Measurements from ENCODE around the gene UGT1A6.
"Not testable (repeated sequence)": the region's sequence is repeated elsewhere in the genome, so short reads cannot be mapped to it uniquely, and the experiment has no call there.

UGT1A6 gene

DNA sequence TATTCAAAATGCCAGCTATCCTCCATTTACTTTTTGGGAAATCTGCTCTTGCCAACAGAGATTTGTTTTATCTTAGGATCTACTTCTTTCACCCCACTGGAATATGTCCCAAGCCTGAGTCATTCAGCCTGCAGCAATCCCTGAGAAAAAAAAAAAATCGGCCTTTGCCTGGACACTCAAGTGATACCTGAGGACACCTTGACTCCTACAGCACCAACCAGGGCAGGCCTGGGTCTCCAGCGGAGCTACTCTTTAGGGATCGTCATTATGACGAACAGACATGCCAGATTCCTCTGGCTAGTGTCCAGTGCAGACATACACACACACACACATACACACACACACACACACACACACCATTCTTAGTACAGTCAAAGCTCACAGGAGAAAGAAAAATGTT is 2.2 kb upstream of the UGT1A6 start:
- Histone ChIP-seq H3K9ac (ENCODE audit: low read length) (no peak overlapping the region), H3K27ac (ENCODE audit: low read depth, low read length) (no peak overlapping the region), H3K36me3 (ENCODE audit: control insufficient read depth, insufficient read depth, low read length) (no peaks in the 10 kb centered on the region), H3K27me3 (ENCODE audit: control insufficient read depth, insufficient read depth, low read length) (no peaks in the 10 kb centered on the region), H3K4me1 (ENCODE audit: control insufficient read depth, insufficient read depth, low read length) (no peaks in the 10 kb centered on the region), H3K4me3 (ENCODE audit: low read length) (no peak overlapping the region)

- H3K36me3 ChIP-seq (ENCODE audit: control insufficient read depth, insufficient read depth, low read length): no peaks in the 10 kb centered on the region
- H3K9ac ChIP-seq (ENCODE audit: low read length): no peak overlapping the region
- no peak overlapping the region for H3K27ac ChIP-seq (ENCODE audit: low read depth, low read length)
- no peak overlapping the region for H3K4me3 ChIP-seq (ENCODE audit: low read length)
- no peaks in the 10 kb centered on the region for H3K27me3 ChIP-seq (ENCODE audit: control insufficient read depth, insufficient read depth, low read length)
- H3K4me1 ChIP-seq (ENCODE audit: control insufficient read depth, insufficient read depth, low read length): no peaks in the 10 kb centered on the region
Measured at GRCh38 chr2:233691443-233692433, 952 bp upstream of the UGT1A6 start.

DNA sequence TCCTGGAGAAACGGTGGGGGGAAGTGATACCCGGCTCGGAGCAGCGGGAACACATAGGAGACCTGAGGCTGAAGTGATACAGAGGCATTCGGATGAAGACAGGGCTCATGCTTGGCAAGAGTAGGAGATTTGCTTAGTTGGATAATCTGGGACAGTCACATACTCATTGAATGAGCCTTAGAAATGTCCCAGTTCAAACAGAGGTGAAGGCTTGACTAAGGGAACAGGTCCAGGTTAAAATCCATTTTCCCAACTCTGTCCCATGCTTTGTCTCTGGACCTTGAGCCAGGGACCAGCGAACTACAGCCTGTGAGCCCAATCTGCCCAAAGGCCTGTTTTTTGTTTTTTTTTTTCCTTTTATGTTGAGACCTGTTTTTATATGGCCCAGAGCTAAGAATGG is 1.3 kb downstream of the UGT1A6 start:
- Histone ChIP-seq H3K4me1 (ENCODE audit: control insufficient read depth, insufficient read depth, low read length) (no peaks in the 10 kb centered on the region), H3K27me3 (ENCODE audit: control insufficient read depth, insufficient read depth, low read length) (no peaks in the 10 kb centered on the region), H3K36me3 (ENCODE audit: control insufficient read depth, insufficient read depth, low read length) (no peaks in the 10 kb centered on the region), H3K9ac (ENCODE audit: low read length) (no peak overlapping the region), H3K4me3 (ENCODE audit: low read length) (no peak overlapping the region), H3K27ac (ENCODE audit: low read depth, low read length) (no peak overlapping the region)

- Histone ChIP-seq H3K27me3 (ENCODE audit: control insufficient read depth, insufficient read depth, low read length) (no peaks in the 10 kb centered on the region), H3K4me1 (ENCODE audit: control insufficient read depth, insufficient read depth, low read length) (no peaks in the 10 kb centered on the region), H3K27ac (ENCODE audit: low read depth, low read length) (no peak overlapping the region), H3K9ac (ENCODE audit: low read length) (no peak overlapping the region), H3K4me3 (ENCODE audit: low read length) (no peak overlapping the region), H3K36me3 (ENCODE audit: control insufficient read depth, insufficient read depth, low read length) (no peaks in the 10 kb centered on the region)
Measured at GRCh38 chr2:233698740-233699139, 6.0 kb downstream of the UGT1A6 start.

DNA sequence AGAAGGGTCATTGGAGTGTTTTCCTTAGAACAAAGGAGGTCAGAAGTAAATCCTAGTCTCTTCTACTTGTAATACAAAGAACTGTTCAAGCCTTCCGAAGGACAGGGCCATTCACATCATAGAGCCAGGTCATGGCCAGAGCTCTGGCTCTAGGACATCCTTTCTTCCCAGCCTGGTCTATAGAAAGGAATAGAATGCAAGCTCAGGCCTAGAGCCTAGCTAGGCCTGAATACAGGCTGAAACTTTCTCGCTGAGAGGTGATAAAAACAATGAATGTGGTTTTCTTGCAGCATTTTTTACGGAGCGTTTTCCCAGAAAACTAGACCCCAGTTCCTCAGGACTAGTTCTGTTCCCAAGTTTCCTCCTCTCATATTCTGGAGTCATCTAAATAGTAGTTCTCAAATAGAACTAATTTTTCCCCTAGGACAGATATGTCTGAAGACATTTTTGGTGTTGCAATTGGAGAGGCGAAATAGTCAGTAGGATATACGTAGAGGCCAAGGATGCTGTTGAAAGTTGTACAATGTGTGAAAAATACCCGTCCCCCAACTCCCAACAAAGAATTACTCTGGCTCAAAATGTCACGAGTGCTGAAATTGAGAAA is 6.8 kb downstream of the UGT1A6 start:
- no peak overlapping the region for H3K4me3 ChIP-seq (ENCODE audit: low read length)
- H3K36me3 ChIP-seq (ENCODE audit: control insufficient read depth, insufficient read depth, low read length): no peaks in the 10 kb centered on the region
- no peaks in the 10 kb centered on the region for H3K27me3 ChIP-seq (ENCODE audit: control insufficient read depth, insufficient read depth, low read length)
- no peak overlapping the region for H3K27ac ChIP-seq (ENCODE audit: low read depth, low read length)
- no peaks in the 10 kb centered on the region for H3K4me1 ChIP-seq (ENCODE audit: control insufficient read depth, insufficient read depth, low read length)
- H3K9ac ChIP-seq (ENCODE audit: low read length): no peak overlapping the region

DNA sequence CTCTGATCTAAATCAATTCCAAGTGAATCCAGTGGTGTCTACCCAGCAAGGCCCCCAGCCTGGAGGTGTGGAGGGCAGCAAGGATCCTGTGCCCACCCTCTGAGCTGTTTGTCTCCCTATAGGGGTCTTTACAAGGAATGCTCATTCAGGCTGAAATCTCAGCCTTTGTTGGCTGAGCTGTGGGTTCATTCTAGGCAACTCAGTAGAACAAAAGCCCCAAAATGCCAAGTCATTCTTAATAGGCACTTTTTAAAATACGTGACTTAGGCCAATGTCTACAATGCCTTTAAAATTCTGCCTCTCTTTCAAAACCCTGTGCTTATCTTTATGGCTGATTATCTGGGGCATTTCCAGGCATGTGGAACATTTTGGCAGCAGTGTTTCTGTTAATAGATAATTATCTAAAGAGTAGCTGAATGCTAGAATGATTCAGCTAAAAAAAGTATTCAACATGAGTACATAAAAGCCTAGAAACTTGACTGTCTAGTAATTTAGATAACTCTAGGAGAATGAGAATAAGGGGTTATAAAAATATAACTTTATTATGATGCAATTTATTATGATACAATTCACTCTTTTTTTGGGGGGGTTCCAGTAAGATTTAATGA is 7.4 kb downstream of the UGT1A6 start:
- H3K9ac ChIP-seq (ENCODE audit: low read length): no peak overlapping the region
- H3K36me3 ChIP-seq (ENCODE audit: control insufficient read depth, insufficient read depth, low read length): no peaks in the 10 kb centered on the region
- H3K27me3 ChIP-seq (ENCODE audit: control insufficient read depth, insufficient read depth, low read length): no peaks in the 10 kb centered on the region
- H3K4me1 ChIP-seq (ENCODE audit: control insufficient read depth, insufficient read depth, low read length): no peaks in the 10 kb centered on the region
- no peak overlapping the region for H3K27ac ChIP-seq (ENCODE audit: low read depth, low read length)
- no peak overlapping the region for H3K4me3 ChIP-seq (ENCODE audit: low read length)

GRCh38 chr2:233700842-233701241 is 8.2 kb downstream of the UGT1A6 start:
- not testable (repeated sequence) for H3K27ac ChIP-seq (ENCODE audit: low read depth, low read length); H3K9ac ChIP-seq (ENCODE audit: low read length); H3K36me3 ChIP-seq (ENCODE audit: control insufficient read depth, insufficient read depth, low read length); H3K27me3 ChIP-seq (ENCODE audit: control insufficient read depth, insufficient read depth, low read length); H3K4me1 ChIP-seq (ENCODE audit: control insufficient read depth, insufficient read depth, low read length); H3K4me3 ChIP-seq (ENCODE audit: low read length)

DNA sequence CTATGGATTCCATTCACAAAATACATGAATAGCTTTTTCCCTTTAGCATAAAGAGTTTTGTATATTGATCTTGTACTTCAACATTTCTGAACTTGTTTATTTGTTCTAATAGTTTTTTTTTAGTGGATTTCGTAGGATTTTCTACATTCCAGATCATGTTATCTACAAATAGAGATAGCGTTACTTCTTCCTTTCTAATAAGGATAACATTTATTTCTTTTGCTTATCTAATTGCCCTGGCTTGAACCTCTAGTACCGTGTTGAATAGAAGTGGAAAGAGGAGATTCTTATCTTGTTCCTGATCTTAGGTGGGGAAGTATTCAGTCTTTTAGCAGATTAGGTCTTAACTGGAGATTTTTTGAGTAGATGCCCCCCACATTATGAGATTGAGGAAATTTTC is 9.5 kb downstream of the UGT1A6 start:
- Histone ChIP-seq H3K27me3 (ENCODE audit: control insufficient read depth, insufficient read depth, low read length) (no peaks in the 10 kb centered on the region), H3K27ac (ENCODE audit: low read depth, low read length) (no peak overlapping the region)

DNA sequence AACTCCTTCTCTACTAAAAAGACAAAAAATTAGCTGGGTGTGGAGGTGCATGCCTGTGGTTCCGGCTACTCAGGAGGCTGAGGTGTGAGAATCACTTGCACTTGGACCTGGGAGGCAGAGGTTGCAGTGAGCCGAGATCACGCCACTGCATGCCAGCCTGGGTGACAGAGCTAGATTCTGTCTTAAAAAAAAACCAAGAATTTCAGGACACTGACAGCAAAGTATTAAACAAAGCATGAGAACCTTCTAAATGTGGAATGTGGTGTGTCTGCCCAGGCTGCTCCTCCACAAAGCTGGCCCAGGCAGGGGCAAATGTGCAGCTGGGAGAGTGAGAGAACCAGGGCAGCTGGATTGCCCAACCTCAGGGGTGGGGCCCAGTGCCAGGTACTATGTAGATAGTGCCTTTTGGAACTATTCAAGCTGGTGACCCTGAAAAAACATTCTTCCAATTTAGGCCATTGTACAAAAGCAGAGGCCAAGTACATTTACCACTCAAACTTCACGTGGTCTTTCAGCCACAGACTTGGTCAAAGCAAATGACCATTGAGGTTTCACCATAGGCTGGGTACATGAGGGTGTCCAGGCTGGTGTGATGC is 13.3 kb downstream of the UGT1A6 start:
- Histone ChIP-seq H3K4me3 (ENCODE audit: low read length) (no peak overlapping the region), H3K27ac (ENCODE audit: low read depth, low read length) (no peak overlapping the region), H3K4me1 (ENCODE audit: control insufficient read depth, insufficient read depth, low read length) (no peaks in the 10 kb centered on the region), H3K27me3 (ENCODE audit: control insufficient read depth, insufficient read depth, low read length) (no peaks in the 10 kb centered on the region), H3K9ac (ENCODE audit: low read length) (no peak overlapping the region), H3K36me3 (ENCODE audit: control insufficient read depth, insufficient read depth, low read length) (no peaks in the 10 kb centered on the region)

More for the DNA sequence above, 9.5 kb downstream of the UGT1A6 start:
- H3K4me1 ChIP-seq (ENCODE audit: control insufficient read depth, insufficient read depth, low read length): no peaks in the 10 kb centered on the region
- H3K36me3 ChIP-seq (ENCODE audit: control insufficient read depth, insufficient read depth, low read length): no peaks in the 10 kb centered on the region
- H3K9ac ChIP-seq (ENCODE audit: low read length): no peak overlapping the region
- H3K4me3 ChIP-seq (ENCODE audit: low read length): no peak overlapping the region

DNA sequence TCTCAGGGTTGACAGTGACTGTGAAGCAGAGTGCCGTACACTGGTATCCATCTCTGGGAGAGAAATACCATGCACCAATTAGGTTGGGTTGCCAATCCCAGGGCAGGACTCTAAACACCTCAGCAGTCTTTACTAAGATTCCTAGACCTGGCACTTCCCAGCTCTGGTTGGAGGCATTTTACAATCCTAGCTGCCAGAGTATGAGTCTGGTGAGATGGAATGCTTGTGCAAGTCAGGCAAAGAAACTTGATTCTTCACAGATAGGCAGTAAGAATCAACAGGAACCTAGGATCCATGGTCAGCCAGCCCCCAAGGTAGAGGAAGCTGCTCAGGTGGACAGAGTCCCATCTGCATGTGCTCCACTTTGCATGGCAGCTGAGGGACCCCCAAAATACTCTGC is 14.0 kb downstream of the UGT1A6 start:
- Histone ChIP-seq H3K27ac (ENCODE audit: low read depth, low read length) (no peak overlapping the region), H3K36me3 (ENCODE audit: control insufficient read depth, insufficient read depth, low read length) (no peaks in the 10 kb centered on the region), H3K27me3 (ENCODE audit: control insufficient read depth, insufficient read depth, low read length) (no peaks in the 10 kb centered on the region), H3K4me3 (ENCODE audit: low read length) (no peak overlapping the region), H3K4me1 (ENCODE audit: control insufficient read depth, insufficient read depth, low read length) (no peaks in the 10 kb centered on the region), H3K9ac (ENCODE audit: low read length) (no peak overlapping the region)

DNA sequence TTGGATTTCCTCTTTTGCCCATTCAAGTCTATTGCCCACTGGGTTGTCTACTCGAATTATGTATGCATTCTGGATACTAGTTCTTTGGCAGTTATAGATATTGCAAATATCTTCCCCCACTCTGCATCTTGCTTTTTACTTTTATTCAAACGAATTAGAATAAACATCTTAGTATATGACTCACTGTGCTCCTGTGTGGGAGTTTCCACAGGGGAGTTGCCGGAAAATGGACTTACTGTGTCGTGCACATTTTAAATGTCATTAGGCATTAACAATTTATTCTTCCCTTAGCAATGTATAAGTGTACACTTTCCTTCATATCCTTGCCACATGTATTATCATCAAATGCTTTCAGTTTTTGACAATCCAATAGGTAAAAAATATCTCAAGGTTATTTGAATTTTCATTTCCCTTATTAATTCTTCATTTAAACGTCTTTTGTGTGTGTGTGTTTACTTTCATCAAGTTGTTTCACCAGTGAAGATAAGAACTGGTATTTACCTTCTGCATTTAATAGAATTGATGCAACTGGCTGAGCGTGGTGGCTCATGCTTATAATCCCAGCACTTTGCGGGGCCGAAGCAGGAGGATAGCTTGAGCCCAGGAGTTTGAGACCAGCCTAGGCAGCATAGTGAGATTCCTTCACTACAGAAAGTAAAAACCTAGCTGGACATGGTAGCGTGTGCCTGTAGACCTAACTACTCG is 15.4 kb downstream of the UGT1A6 start:
- no peak overlapping the region for H3K4me3 ChIP-seq (ENCODE audit: low read length)
- no peaks in the 10 kb centered on the region for H3K27me3 ChIP-seq (ENCODE audit: control insufficient read depth, insufficient read depth, low read length)
- no peaks in the 10 kb centered on the region for H3K36me3 ChIP-seq (ENCODE audit: control insufficient read depth, insufficient read depth, low read length)
- H3K27ac ChIP-seq (ENCODE audit: low read depth, low read length): no peak overlapping the region
- no peaks in the 10 kb centered on the region for H3K4me1 ChIP-seq (ENCODE audit: control insufficient read depth, insufficient read depth, low read length)
- no peak overlapping the region for H3K9ac ChIP-seq (ENCODE audit: low read length)

DNA sequence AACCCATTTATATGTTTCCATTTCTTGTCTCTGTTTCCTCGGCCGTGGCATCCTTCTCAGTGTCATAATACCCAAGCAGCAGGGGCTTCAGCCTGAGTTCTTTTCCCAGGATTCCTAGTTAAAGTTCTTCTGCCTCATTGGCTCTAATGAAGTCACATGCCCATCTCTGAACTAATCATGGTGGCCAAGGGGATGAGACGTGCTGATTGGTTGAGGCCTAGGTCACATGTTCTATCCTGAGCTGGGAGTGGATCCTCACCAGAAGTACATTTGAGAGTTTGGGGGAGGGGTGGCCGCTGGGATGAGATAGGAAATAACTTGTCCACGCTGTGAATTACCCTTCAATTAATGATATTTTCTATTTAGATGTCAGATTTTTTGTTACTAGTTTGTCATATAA is 16.3 kb downstream of the UGT1A6 start:
- Histone ChIP-seq H3K9ac (ENCODE audit: low read length) (no peak overlapping the region), H3K27ac (ENCODE audit: low read depth, low read length) (no peak overlapping the region), H3K27me3 (ENCODE audit: control insufficient read depth, insufficient read depth, low read length) (no peaks in the 10 kb centered on the region), H3K4me1 (ENCODE audit: control insufficient read depth, insufficient read depth, low read length) (no peaks in the 10 kb centered on the region), H3K36me3 (ENCODE audit: control insufficient read depth, insufficient read depth, low read length) (no peaks in the 10 kb centered on the region), H3K4me3 (ENCODE audit: low read length) (no peak overlapping the region)

Data from rectal smooth muscle tissue (tissue), 1 donor.